GM19240 (cell line): ENCODE measurements around the gene SHISA6.

ENCODE experiments used
- DNase-seq: peaks from one replicate; pipeline ENCODE4 v3.0.0; 2011; ENCODE audit warnings: low spot score; ENCODE audit not compliant: insufficient read length

Gene SHISA6

GRCh38 chr17:11514981-11515680 is 274.1 kb downstream of the SHISA6 start:
- no peak for DNase-seq

GRCh38 chr17:11515901-11516300 is 274.9 kb downstream of the SHISA6 start:
- DNase-seq, result no peak

GRCh38 chr17:11535231-11535630 is 294.2 kb downstream of the SHISA6 start:
- DNase-seq, result no peak

GRCh38 chr17:11538366-11538765 is 297.4 kb downstream of the SHISA6 start:
- no peak for DNase-seq

- DNase-seq, result no peak
Measured at GRCh38 chr17:11539637-11540036, 298.6 kb downstream of the SHISA6 start.

GRCh38 chr17:11545002-11545401 is 304.0 kb downstream of the SHISA6 start:
- no peak for DNase-seq

- no peak for DNase-seq
Measured at GRCh38 chr17:11545696-11546095, 304.7 kb downstream of the SHISA6 start.

GRCh38 chr17:11547853-11548252 is 306.8 kb downstream of the SHISA6 start:
- no peak for DNase-seq

- DNase-seq, result no peak
Measured at GRCh38 chr17:11548398-11548797, 307.4 kb downstream of the SHISA6 start.

GRCh38 chr17:11550431-11550830 is 309.4 kb downstream of the SHISA6 start:
- no peak for DNase-seq

- DNase-seq, result no peak
Measured at GRCh38 chr17:11551442-11551841, 310.4 kb downstream of the SHISA6 start.

- DNase-seq, result no peak
Measured at GRCh38 chr17:11553135-11553534, 312.1 kb downstream of the SHISA6 start.

GRCh38 chr17:11554042-11554441 is 313.0 kb downstream of the SHISA6 start:
- no peak for DNase-seq

GRCh38 chr17:11554542-11554941 is 313.5 kb downstream of the SHISA6 start:
- DNase-seq, result no peak

GRCh38 chr17:11555530-11555929 is 314.5 kb downstream of the SHISA6 start:
- DNase-seq, result no peak

GRCh38 chr17:11557727-11558452 is 316.9 kb downstream of the SHISA6 start:
- no peak for DNase-seq

GRCh38 chr17:11558681-11559234 is 317.7 kb downstream of the SHISA6 start:
- DNase-seq, result no peak

GRCh38 chr17:11559601-11560000 is 318.6 kb downstream of the SHISA6 start:
- no peak for DNase-seq

GRCh38 chr17:11561281-11561680 is 320.3 kb downstream of the SHISA6 start:
- no peak for DNase-seq

GRCh38 chr17:11561702-11562101 is 320.7 kb downstream of the SHISA6 start:
- no peak for DNase-seq

GRCh38 chr17:11564589-11565380 is 323.8 kb downstream of the SHISA6 start:
- DNase-seq, result no peak

GRCh38 chr17:11565591-11565990 is 324.6 kb downstream of the SHISA6 start:
- DNase-seq, result no peak
